Lower leg skin (tissue), 3 donors: ENCODE measurements around the gene ERBB2.

Source experiments
- CTCF ChIP-seq, 3 donors: fragments of 450-650 bp; IDR thresholded peaks; one replicate each; pipeline ENCODE4 v1.5.1; 2016; ENCODE audit warnings: antibody characterized with exemption in 3 of 3, mild to moderate bottlenecking in 3 of 3, moderate library complexity in 2 of 3
- POLR2A ChIP-seq, 2 donors: fragments of 450-650 bp; IDR thresholded peaks; one replicate each; pipeline ENCODE4 v1.6.1; 2016 to 2017; ENCODE audit warnings: antibody characterized with exemption in 2 of 2, mild to moderate bottlenecking in 1 of 2, moderate library complexity in 1 of 2

GRCh38 chr17:39729280-39729851, 29.5 kb downstream of the ERBB2 start:
- TF ChIP-seq CTCF (IDR thresholded peaks at IDR 0.05) (no peak), POLR2A (IDR thresholded peaks at IDR 0.05) (no peak)
